ENCODE data around the gene CEP192. TPM values are rescaled to one million over a fixed set of nuclear protein-coding genes. Genes with fewer than 3 reads are reported as not detected.

The CEP192 gene
- total RNA-seq, 1 donor from 2014 or later: 37.5 TPM

GRCh38 chr18:13136904-13137669 lies 145.9 kb downstream of the CEP192 start:
- Mint-ChIP-seq H3K27ac (peak overlapping the region; percentile 74), H3K27me3 (peaks cover 57% of the 10 kb centered on the region), H3K36me3 (peaks cover 3% of the 10 kb centered on the region), H3K9me3 (peaks cover 5% of the 10 kb centered on the region), H3K4me3 (peak overlapping the region; percentile 86), H3K4me1 (ENCODE audit: unreplicated experiment) (peaks cover 4% of the 10 kb centered on the region)
- no peak for TF ChIP-seq CTCF (conservative IDR thresholded peaks at IDR 0.05)
- DNase-seq (ENCODE audit: extremely low spot score, unreplicated experiment): no peak

- H3K4me3 Mint-ChIP-seq: peak overlapping the region; percentile 86
- no peak for TF ChIP-seq CTCF (conservative IDR thresholded peaks at IDR 0.05)
- DNase-seq (ENCODE audit: extremely low spot score, unreplicated experiment): no peak
- peak overlapping the region; percentile 74 for H3K27ac Mint-ChIP-seq
- H3K27me3 Mint-ChIP-seq: peaks cover 57% of the 10 kb centered on the region
- peaks cover 5% of the 10 kb centered on the region for H3K9me3 Mint-ChIP-seq
- peaks cover 3% of the 10 kb centered on the region for H3K36me3 Mint-ChIP-seq
- peaks cover 4% of the 10 kb centered on the region for H3K4me1 Mint-ChIP-seq (ENCODE audit: unreplicated experiment)
These were observed 146.7 kb downstream of the CEP192 start for GRCh38 chr18:13137670-13138419.

- DNase-seq (ENCODE audit: extremely low spot score, unreplicated experiment): no peak
These were observed 147.4 kb downstream of the CEP192 start for GRCh38 chr18:13138420-13139139.

GRCh38 chr18:13139885-13140450 lies 148.8 kb downstream of the CEP192 start:
- DNase-seq (ENCODE audit: extremely low spot score, unreplicated experiment): no peak

More at GRCh38 chr18:13138420-13139139, 147.4 kb downstream of the CEP192 start:
- Mint-ChIP-seq H3K27me3 (peaks cover 53% of the 10 kb centered on the region), H3K36me3 (peaks cover 3% of the 10 kb centered on the region), H3K27ac (no peak overlapping the region), H3K4me1 (ENCODE audit: unreplicated experiment) (peaks cover 4% of the 10 kb centered on the region), H3K4me3 (peak overlapping the region; percentile 86), H3K9me3 (peaks cover 5% of the 10 kb centered on the region)
- no peak for TF ChIP-seq CTCF (conservative IDR thresholded peaks at IDR 0.05)

More at GRCh38 chr18:13139885-13140450, 148.8 kb downstream of the CEP192 start:
- no peak overlapping the region for H3K4me3 Mint-ChIP-seq
- H3K4me1 Mint-ChIP-seq (ENCODE audit: unreplicated experiment): peaks cover 4% of the 10 kb centered on the region
- no peak for TF ChIP-seq CTCF (conservative IDR thresholded peaks at IDR 0.05)
- H3K27ac Mint-ChIP-seq: no peak overlapping the region
- peaks cover 5% of the 10 kb centered on the region for H3K9me3 Mint-ChIP-seq
- H3K36me3 Mint-ChIP-seq: peaks cover 3% of the 10 kb centered on the region
- peaks cover 45% of the 10 kb centered on the region for H3K27me3 Mint-ChIP-seq
